H1 (cell line): ENCODE measurements around the gene NR3C2. TPM values are rescaled to one million over a fixed set of nuclear protein-coding genes. Genes with fewer than 3 reads are reported as not detected.

Source experiments
- CTCF ChIA-PET: fragments of 300-600 bp; sonication (Branson Sonifier 250); formaldehyde crosslinking; loops from one replicate; lab custom pipeline; 2021; ENCODE audit not compliant: partially characterized antibody; lab: Charles Lee
- POLR2A ChIA-PET: fragments of 300-600 bp; sonication (Branson Sonifier 250); formaldehyde crosslinking; loops from one replicate; lab custom pipeline; 2021; ENCODE audit warnings: inconsistent platforms; ENCODE audit not compliant: partially characterized antibody; lab: Charles Lee
- DNase-seq, 2 experiments: peaks; one replicate each; pipeline versions ENCODE4 v3.0.0 to v3.0.0-alpha.2; 2010 to 2022; ENCODE audit warnings: low spot score in 2 of 2, low read depth in 1 of 2, mixed read lengths in 1 of 2
- FAIRE-seq: peaks from 2 replicates; lab custom pipeline; 2011; peaks lifted over from hg19 to GRCh38; lab: Jason Lieb, UNC
- H2AFZ ChIP-seq: 2 replicates; pipeline ENCODE4 v1.8.1; 2012; ENCODE audit warnings: low read length, inconsistent platforms
- H2AK5ac ChIP-seq: 2 replicates; pipeline ENCODE4 v1.6.1; 2013; ENCODE audit warnings: low read depth, low read length
- H2BK120ac ChIP-seq: replicated peaks from 2 replicates; pipeline ENCODE3; 2013; ENCODE audit warnings: low read depth, low read length, inconsistent platforms
- H2BK12ac ChIP-seq: 2 replicates; pipeline ENCODE4 v1.6.1; 2013; ENCODE audit warnings: low read depth, low read length
- H2BK15ac ChIP-seq: 2 replicates; pipeline ENCODE4 v1.6.1; 2013; ENCODE audit warnings: low read length
- H2BK20ac ChIP-seq: 2 replicates; pipeline ENCODE4 v1.6.1; 2013; ENCODE audit warnings: low read length
- H2BK5ac ChIP-seq: 2 replicates; pipeline ENCODE4 v1.6.1; 2013; ENCODE audit warnings: low read depth, low read length
- H3K14ac ChIP-seq: 2 replicates; pipeline ENCODE4 v1.6.1; 2013; ENCODE audit warnings: inconsistent platforms; ENCODE audit not compliant: insufficient read length
- H3K18ac ChIP-seq: 2 replicates; pipeline ENCODE4 v1.6.1; 2013; ENCODE audit warnings: low read length; ENCODE audit errors: extremely low read depth
- H3K23ac ChIP-seq: 2 replicates; pipeline ENCODE4 v1.6.1; 2013; ENCODE audit warnings: inconsistent platforms; ENCODE audit not compliant: insufficient read length
- H3K23me2 ChIP-seq: 2 replicates; pipeline ENCODE4 v1.6.1; 2013; ENCODE audit warnings: low read depth, low read length
- H3K27ac ChIP-seq: 2 replicates; pipeline ENCODE4 v1.6.1; 2011; ENCODE audit warnings: low read depth, low read length, inconsistent platforms
- H3K27me3 ChIP-seq, 4 experiments: replicated peaks in 1 of 4; 1 replicate in 1 of 4; 2 replicates in 3 of 4; pipeline versions ENCODE4 v1.6.1 to v1.8.1; 2011 to 2013; ENCODE audit warnings: low read length in 3 of 4, mild to moderate bottlenecking in 3 of 4, inconsistent platforms in 2 of 4, mixed read lengths in 2 of 4, moderate library complexity in 1 of 4; ENCODE audit not compliant: control insufficient read depth in 3 of 4, insufficient read depth in 3 of 4; ENCODE audit errors: extremely low read depth in 1 of 4
- H3K36me3 ChIP-seq, 4 experiments: 2 replicates each; pipeline versions ENCODE4 v1.6.1 to v1.8.1; 2011 to 2013; ENCODE audit warnings: mild to moderate bottlenecking in 4 of 4, low read length in 3 of 4, moderate library complexity in 2 of 4, control low read depth in 1 of 4, inconsistent platforms in 1 of 4; ENCODE audit not compliant: insufficient read depth in 4 of 4, control insufficient read depth in 2 of 4
- H3K4ac ChIP-seq: replicated peaks from 2 replicates; pipeline ENCODE3; 2013; ENCODE audit warnings: low read length, low read depth, mixed read lengths, inconsistent platforms; ENCODE audit not compliant: insufficient read length
- H3K4me1 ChIP-seq, 4 experiments: replicated peaks in 1 of 4; 1 replicate in 1 of 4; 2 replicates in 3 of 4; pipeline versions ENCODE4 v1.6.1 to v1.8.1; 2011 to 2013; ENCODE audit warnings: low read length in 3 of 4, inconsistent platforms in 2 of 4, mixed read lengths in 1 of 4; ENCODE audit not compliant: insufficient read depth in 4 of 4, control insufficient read depth in 3 of 4
- H3K4me2 ChIP-seq, 2 experiments: 2 replicates each; pipeline versions ENCODE4 v1.6.1 to v1.8.1; 2011 to 2013; ENCODE audit warnings: low read depth in 2 of 2, low read length in 2 of 2, control low read depth in 1 of 2, inconsistent platforms in 1 of 2, mild to moderate bottlenecking in 1 of 2; ENCODE audit not compliant: insufficient read depth in 1 of 2
- H3K4me3 ChIP-seq, 4 experiments: fragments of 200-600, 300-600 bp in 1 of 4; sonication (generic), shearing (Covaris generic), sonication (Bioruptor Twin) in 1 of 4; 2 replicates each; pipeline versions ENCODE4 v1.5.1 to v1.8.1; 2011 to 2016; ENCODE audit warnings: low read length in 4 of 4, low read depth in 3 of 4, control low read depth in 2 of 4, inconsistent platforms in 2 of 4, mild to moderate bottlenecking in 2 of 4, mixed read lengths in 1 of 4, moderate library complexity in 1 of 4; ENCODE audit not compliant: insufficient read depth in 2 of 4; ENCODE audit errors: extremely low read depth in 1 of 4
- H3K56ac ChIP-seq: replicated peaks from 2 replicates; pipeline ENCODE3; 2013; ENCODE audit warnings: low read depth, mild to moderate bottlenecking, mixed read lengths, low read length, inconsistent platforms; ENCODE audit not compliant: insufficient read length
- H3K79me1 ChIP-seq: 2 replicates; pipeline ENCODE4 v1.6.1; 2013; ENCODE audit warnings: low read depth, low read length, control low read depth
- H3K79me2 ChIP-seq, 2 experiments: 2 replicates each; pipeline versions ENCODE4 v1.6.1 to v1.8.1; 2012 to 2013; ENCODE audit warnings: low read length in 2 of 2, mild to moderate bottlenecking in 2 of 2, inconsistent platforms in 1 of 2; ENCODE audit not compliant: insufficient read depth in 2 of 2, control insufficient read depth in 1 of 2
- H3K9ac ChIP-seq, 4 experiments: replicated peaks in 1 of 4; 1 replicate in 1 of 4; 2 replicates in 3 of 4; pipeline versions ENCODE4 v1.6.1 to v1.8.1; 2011 to 2013; ENCODE audit warnings: low read depth in 3 of 4, low read length in 3 of 4, control low read depth in 2 of 4, mild to moderate bottlenecking in 2 of 4, moderate library complexity in 2 of 4, inconsistent platforms in 1 of 4; ENCODE audit errors: extremely low read depth in 1 of 4
- H3K9me3 ChIP-seq, 2 experiments: 2 replicates each; pipeline versions ENCODE4 v1.6.1 to v1.8.1; 2012 to 2013; ENCODE audit warnings: mild to moderate bottlenecking in 2 of 2, moderate library complexity in 2 of 2, control low read depth in 1 of 2, inconsistent platforms in 1 of 2, low read depth in 1 of 2, low read length in 1 of 2, mixed read lengths in 1 of 2; ENCODE audit not compliant: insufficient read depth in 2 of 2
- H4K20me1 ChIP-seq, 2 experiments: replicated peaks in 1 of 2; 2 replicates each; pipeline versions ENCODE3 to v1.8.1; 2011 to 2013; ENCODE audit warnings: inconsistent platforms in 2 of 2, low read length in 2 of 2, mild to moderate bottlenecking in 1 of 2; ENCODE audit not compliant: insufficient read depth in 2 of 2, control insufficient read depth in 1 of 2
- H4K5ac ChIP-seq: 2 replicates; pipeline ENCODE4 v1.6.1; 2013; ENCODE audit warnings: low read length, low read depth, mixed read lengths, inconsistent platforms; ENCODE audit not compliant: insufficient read length
- H4K8ac ChIP-seq: 2 replicates; pipeline ENCODE4 v1.8.0; 2013; ENCODE audit warnings: mild to moderate bottlenecking, moderate library complexity, low read length, inconsistent platforms; ENCODE audit not compliant: insufficient read depth; ENCODE audit errors: extremely low read depth
- H4K91ac ChIP-seq: replicated peaks from 2 replicates; pipeline ENCODE3; 2013; ENCODE audit warnings: low read length, mixed read lengths, inconsistent platforms; ENCODE audit not compliant: insufficient read length
- RAD21 ChIP-seq, 2 experiments: IDR thresholded peaks in 1 of 2; conservative IDR thresholded peaks in 1 of 2; 2 replicates each; pipeline ENCODE4 v1.6.1; 2011; ENCODE audit warnings: low read depth in 2 of 2, low read length in 2 of 2, improper control_type of control experiment in 1 of 2, inconsistent platforms in 1 of 2, mild to moderate bottlenecking in 1 of 2, moderate library complexity in 1 of 2
- YY1 ChIP-seq: IDR thresholded peaks from 2 replicates; pipeline ENCODE4 v1.6.1; 2011; ENCODE audit warnings: low read depth, mild to moderate bottlenecking, low read length
- WGBS, 2 experiments: shearing (Covaris generic) in 1 of 2; methylation state at CpG; one replicate each; pipeline versions ENCODE4 v1.1.6 to v1.1.7; 2013 to 2015; ENCODE audit warnings: low lambda C conversion rate in 2 of 2, mixed read lengths in 2 of 2, inconsistent platforms in 1 of 2, low coverage in 1 of 2, missing lambda C conversion rate in 1 of 2; ENCODE audit not compliant: insufficient replicate concordance in 2 of 2, insufficient coverage in 1 of 2, insufficient read length in 1 of 2; ENCODE audit errors: extremely low coverage in 1 of 2, missing lambda C conversion rate in 1 of 2; 5-methylcytosine and 5-hydroxymethylcytosine counted together
- polyA plus RNA-seq, 7 experiments: library from polyadenylated mRNA; depleted of rRNA in 3 of 7; stranded (reverse) in 5 of 7; unstranded in 2 of 7; fragments of >200 nt in 5 of 7; fragments of 200-250 nt in 2 of 7; gene quantifications; 1 replicate in 5 of 7; 2 replicates in 1 of 7; 4 replicates in 1 of 7; pipeline versions ENCODE4 v1.2.1 to v1.2.3, GENCODE V29; 2011 to 2013; ENCODE audit warnings: missing spikeins in 2 of 7, mixed read lengths in 2 of 7
- total RNA-seq: library from RNA; stranded (reverse); fragmentation: NEBNext Ultra II Directional; extraction: Animal tissue kit (Norgen Biotek cat#: 25700); gene quantifications from 2 replicates; pipeline ENCODE4 v1.2.1, GENCODE V29; 2021

NR3C2 gene
- total and polyA plus RNA-seq, 2 of the 8 experiments (the other 6 are each of a cell fraction or from before 2014, with no cell fraction given) = 0.80 to 3.9 TPM

GRCh38 chr4:148425327-148426110, 16.7 kb downstream of the NR3C2 start:
- H3K9ac ChIP-seq = no peak overlapping the region
- FAIRE-seq (no peak), DNase-seq (no peak)
- H3K79me2 ChIP-seq = no peaks in the 10 kb centered on the region
- TF ChIP-seq YY1 (no peak), RAD21 (IDR thresholded peaks at IDR 0.05 in 1 of 2, conservative IDR thresholded peaks at IDR 0.05 in 1 of 2; ENCODE audit: low read depth in 2 of 2, low read length in 2 of 2) (peak in 1 of 2 experiments; percentile 27; a peak in 2 of 4 replicates)
- H2AFZ ChIP-seq = no peak overlapping the region
- no peaks in the 10 kb centered on the region for H3K79me1 ChIP-seq
- H3K36me3 ChIP-seq = no peaks in the 10 kb centered on the region
- no peak overlapping the region for H4K91ac ChIP-seq
- no peak overlapping the region for H3K23ac ChIP-seq
- no peak overlapping the region for H2BK20ac ChIP-seq
- H3K4ac ChIP-seq = no peak overlapping the region
- H2BK120ac ChIP-seq = no peak overlapping the region
- no peak overlapping the region for H3K27ac ChIP-seq
- no peaks in the 10 kb centered on the region for H3K23me2 ChIP-seq
- no peak overlapping the region for H4K5ac ChIP-seq
- ChIA-PET POLR2A (no interaction called here), CTCF (interaction anchor here (0.6 kb wide), 2 partner anchors 281 to 697 kb away, joined by 3 read pairs; no protein-coding TSS in a partner anchor)
- no peak overlapping the region for H3K14ac ChIP-seq
- no peak overlapping the region for H2AK5ac ChIP-seq
- no peak overlapping the region for H3K4me3 ChIP-seq
- no peak overlapping the region for H3K4me2 ChIP-seq
- no peaks in the 10 kb centered on the region for H3K9me3 ChIP-seq
- no peak overlapping the region for H3K56ac ChIP-seq
- H2BK15ac ChIP-seq = no peak overlapping the region
- H4K20me1 ChIP-seq = no peaks in the 10 kb centered on the region
- no peak overlapping the region for H4K8ac ChIP-seq
- no peaks in the 10 kb centered on the region for H3K4me1 ChIP-seq
- no peaks in the 10 kb centered on the region for H3K27me3 ChIP-seq
- H2BK12ac ChIP-seq = no peak overlapping the region
- H2BK5ac ChIP-seq = no peak overlapping the region
- 83% methylated on average over 5 of the region's 5 CpGs; no CpG with 5 or more reads in 1 of the 2 experiments for WGBS, 2 experiments
- no peak overlapping the region for H3K18ac ChIP-seq
